SJCRH30 (cell line): ENCODE data around the gene PTPRH. TPM values are rescaled to one million over a fixed set of nuclear protein-coding genes. Genes with fewer than 3 reads are reported as not detected.
"Not testable (repeated sequence)": the region's sequence is repeated elsewhere in the genome, so short reads cannot be mapped to it uniquely, and the experiment has no call there.

Experiments
- DNase-seq, 2 experiments: peaks; one replicate each; pipeline ENCODE4 v3.0.0-alpha.2; 2015 to 2020
- H3K27ac ChIP-seq: fragments of 250-450 bp; sonication (Bioruptor Pico); 2 replicates; pipeline ENCODE4 v1.5.1; 2020; ENCODE audit warnings: mild to moderate bottlenecking, moderate library complexity
- H3K27me3 ChIP-seq: fragments of 250-450 bp; sonication (Bioruptor Pico); 2 replicates; pipeline ENCODE4 v1.5.1; 2020; ENCODE audit warnings: mild to moderate bottlenecking, moderate library complexity
- H3K36me3 ChIP-seq: fragments of 250-450 bp; sonication (Bioruptor Pico); 2 replicates; pipeline ENCODE4 v1.5.1; 2020; ENCODE audit warnings: mild to moderate bottlenecking, moderate library complexity
- H3K4me1 ChIP-seq: fragments of 250-450 bp; sonication (Bioruptor Pico); 2 replicates; pipeline ENCODE4 v1.5.1; 2020; ENCODE audit warnings: mild to moderate bottlenecking, moderate library complexity
- H3K4me3 ChIP-seq: fragments of 250-450 bp; sonication (Bioruptor Pico); 2 replicates; pipeline ENCODE4 v1.5.1; 2020; ENCODE audit warnings: mild to moderate bottlenecking, moderate library complexity
- H3K9me3 ChIP-seq: fragments of 250-450 bp; sonication (Bioruptor Pico); replicated peaks from 2 replicates; pipeline ENCODE4 v1.5.1; 2020; ENCODE audit warnings: mild to moderate bottlenecking, moderate library complexity
- total RNA-seq: library from RNA; depleted of rRNA; stranded (reverse); fragments of >200 nt; shearing (Covaris generic); gene quantifications from 2 replicates; pipeline ENCODE4 v1.2.3, GENCODE V29; 2014

Gene PTPRH
- total RNA-seq, 1 experiment from 2014 or later, result 1.4 TPM

DNA sequence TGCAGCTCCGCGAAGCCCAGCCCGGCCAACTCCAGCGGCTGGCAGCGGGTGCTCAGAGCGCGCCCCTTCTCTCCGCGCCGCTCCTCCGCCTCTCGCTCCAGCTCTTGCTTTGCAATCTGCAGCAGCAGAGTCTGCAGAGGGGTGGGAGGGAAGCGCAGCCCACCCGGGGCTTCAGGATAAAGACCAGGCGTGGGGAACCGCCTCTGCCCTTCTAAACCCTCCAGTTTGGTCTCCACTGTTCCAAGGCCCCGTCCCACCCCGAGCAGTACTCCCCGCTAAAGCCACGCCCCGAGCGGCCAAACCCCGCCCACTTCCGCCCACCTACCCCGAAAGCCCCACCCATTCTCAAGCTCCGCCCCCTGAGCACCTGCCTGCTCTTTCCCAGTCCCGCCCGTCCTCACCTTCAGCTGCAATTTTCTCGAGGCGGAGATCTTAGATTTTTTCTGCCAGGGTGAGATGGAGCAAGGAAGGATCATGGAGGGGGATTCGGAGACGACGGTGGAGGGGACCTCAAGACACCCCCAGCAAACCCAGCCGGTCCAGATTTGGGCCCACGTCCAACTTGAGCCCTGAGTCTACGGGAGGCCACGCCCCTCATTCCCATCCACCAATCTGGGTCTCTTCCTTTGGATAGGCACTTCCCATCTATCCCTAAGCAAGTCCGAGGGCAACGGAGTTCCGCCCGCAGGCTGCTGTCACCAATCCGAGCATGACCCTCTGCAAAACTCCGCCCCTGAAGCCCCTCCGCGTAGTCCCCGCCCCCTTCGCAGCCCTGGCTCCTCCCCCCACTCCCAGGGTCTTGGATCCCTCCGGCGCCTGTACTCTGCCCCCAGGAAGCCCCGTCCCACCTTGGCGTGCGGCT lies 52.9 kb downstream of the PTPRH start:
- no peak overlapping the region for H3K27ac ChIP-seq
- H3K27me3 ChIP-seq, result no peaks in the 10 kb centered on the region
- no peak for DNase-seq

DNA sequence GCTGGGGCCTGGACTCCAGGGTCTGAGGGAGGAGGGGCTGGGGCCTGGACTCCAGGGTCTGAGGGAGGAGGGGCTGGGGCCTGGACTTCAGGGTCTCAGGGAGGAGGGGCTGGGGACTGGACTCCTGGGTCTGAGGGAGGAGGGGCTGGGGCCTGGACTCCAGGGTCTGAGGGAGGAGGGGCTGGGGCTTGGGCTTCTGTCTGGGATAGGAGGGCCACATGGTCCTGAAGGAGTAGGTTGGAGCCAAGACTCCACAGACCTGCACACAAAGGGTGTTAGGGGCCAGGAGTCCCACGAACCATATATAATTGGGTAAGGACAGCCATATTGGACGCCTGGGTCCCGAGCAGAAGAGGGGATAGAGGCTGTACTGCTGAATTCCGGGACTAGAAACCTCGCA lies 53.5 kb downstream of the PTPRH start:
- not testable (repeated sequence) for H3K27me3 ChIP-seq, H3K36me3 ChIP-seq, H3K27ac ChIP-seq, DNase-seq, H3K4me3 ChIP-seq, H3K9me3 ChIP-seq
- H3K4me1 ChIP-seq, result peaks cover 22% of the 10 kb centered on the region

More for the DNA sequence above, 52.9 kb downstream of the PTPRH start:
- Histone ChIP-seq H3K9me3 (no peaks in the 10 kb centered on the region), H3K4me3 (no peak overlapping the region), H3K36me3 (no peaks in the 10 kb centered on the region), H3K4me1 (peaks cover 18% of the 10 kb centered on the region)

DNA sequence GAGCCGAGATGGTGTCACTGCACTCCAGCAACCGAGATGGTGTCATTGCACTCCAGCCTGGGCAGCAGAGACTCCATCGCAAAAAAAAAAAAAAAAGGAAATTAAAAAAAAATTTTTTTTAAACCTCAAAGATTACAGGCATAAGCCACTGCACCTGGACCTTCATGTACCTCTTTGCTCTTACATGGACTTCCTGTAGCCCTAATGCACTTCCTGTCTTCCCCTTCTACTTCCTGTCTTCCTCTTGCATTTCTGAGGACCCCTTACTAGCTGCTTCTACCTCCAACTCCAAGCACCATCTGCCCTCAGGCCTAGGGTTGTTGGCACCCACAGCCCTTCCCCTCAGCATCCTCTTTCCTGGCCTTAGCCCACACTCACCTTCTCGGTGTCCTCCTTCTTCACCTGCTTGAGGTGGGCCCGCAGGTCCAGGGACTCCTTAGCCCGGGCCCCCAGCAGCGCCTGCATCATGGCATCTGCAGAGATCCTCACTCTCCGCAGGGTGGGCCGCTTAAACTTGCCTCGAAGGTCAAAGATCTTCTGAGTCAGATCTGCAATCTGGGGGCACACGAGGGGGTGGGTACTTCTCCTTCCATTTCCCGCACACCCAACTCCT lies 55.5 kb downstream of the PTPRH start:
- no peak for DNase-seq
- Histone ChIP-seq H3K27me3 (no peaks in the 10 kb centered on the region), H3K4me3 (no peak overlapping the region), H3K4me1 (peaks cover 28% of the 10 kb centered on the region), H3K9me3 (no peaks in the 10 kb centered on the region), H3K27ac (no peak overlapping the region), H3K36me3 (no peaks in the 10 kb centered on the region)

DNA sequence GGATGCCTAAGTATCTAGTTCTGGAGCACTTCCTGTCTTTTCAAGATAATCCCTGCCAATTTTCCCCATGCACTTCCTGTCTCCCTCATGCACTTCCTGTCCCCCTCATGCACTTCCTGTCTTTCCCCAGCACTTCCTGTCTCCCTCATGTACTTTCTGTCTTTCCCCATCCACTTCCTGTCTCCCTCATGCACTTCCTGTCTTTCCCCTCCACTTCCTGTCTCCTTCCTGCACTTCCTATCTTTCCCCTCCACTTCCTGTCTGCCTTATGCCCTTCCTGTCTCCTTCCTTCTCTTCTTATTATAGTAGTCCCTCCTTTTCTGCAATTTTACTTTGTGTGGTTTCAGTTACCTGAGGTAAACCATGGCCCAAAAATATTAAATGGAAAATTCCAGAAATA lies 57.3 kb downstream of the PTPRH start:
- DNase-seq, result peak; percentile 45 to 75

DNA sequence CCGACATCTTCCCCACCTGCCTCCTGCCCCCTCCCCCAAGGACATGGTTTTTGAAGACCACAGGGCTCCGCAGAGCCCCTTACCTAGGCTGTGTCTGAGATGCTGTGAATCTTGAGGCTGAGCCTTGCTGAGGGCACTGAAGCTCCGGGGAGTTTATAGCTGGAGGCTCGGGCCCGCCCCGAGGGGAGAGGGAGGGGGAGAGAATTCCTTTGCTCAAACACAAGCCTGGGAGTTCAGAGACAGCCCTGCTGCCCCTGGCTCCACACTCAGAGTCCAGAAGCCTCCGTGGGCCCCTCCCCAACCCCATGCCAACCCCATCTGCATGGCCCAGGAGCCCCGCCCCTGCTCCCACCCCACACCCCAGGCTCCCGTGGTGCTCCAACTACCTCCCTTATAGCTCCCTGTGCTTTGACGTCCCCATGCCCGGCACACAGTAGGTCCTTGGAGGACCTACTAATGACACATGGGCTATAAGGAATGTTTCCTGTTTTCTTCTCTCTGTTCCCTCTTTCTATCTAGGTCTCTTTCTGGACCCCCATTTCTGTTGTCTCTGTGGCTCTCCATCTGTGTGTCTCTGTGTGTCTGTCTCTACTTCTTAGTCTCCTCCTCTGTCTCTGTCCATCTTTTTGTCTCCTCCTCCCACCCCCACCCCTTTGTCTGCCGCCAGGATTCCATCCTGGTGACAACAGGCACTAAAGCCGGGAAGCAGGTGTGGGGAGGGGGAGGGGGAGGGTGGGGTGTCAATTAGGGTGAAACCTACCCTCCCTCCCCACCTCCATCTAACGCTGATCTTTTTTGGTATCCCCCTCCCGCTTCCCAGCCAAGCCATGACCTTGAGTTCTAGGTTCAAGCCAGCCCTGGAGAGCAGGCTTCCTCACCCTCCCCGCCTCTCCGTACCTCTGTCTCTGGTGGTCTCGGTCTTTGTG lies 60.0 kb downstream of the PTPRH start, which contains the start of gene TNNT1:
TSS of gene TNNT1 (minus strand) at position 129 of the 926 bp plus-strand sequence. CDS start 2,049 bp downstream, outside the sequence.
- peaks cover 15% of the 10 kb centered on the region for H3K36me3 ChIP-seq
- H3K27ac ChIP-seq, result peak within 1 kb of the TSS; percentile 88
- peaks cover 24% of the 10 kb centered on the region for H3K4me1 ChIP-seq
- peak within 1 kb of the TSS; percentile 72 for H3K4me3 ChIP-seq
- no peaks in the 10 kb centered on the region for H3K9me3 ChIP-seq
- DNase-seq, result peak; percentile 92 to 93
- H3K27me3 ChIP-seq, result no peaks in the 10 kb centered on the region

More for the DNA sequence above, 57.3 kb downstream of the PTPRH start:
- no peaks in the 10 kb centered on the region for H3K9me3 ChIP-seq
- peaks cover 22% of the 10 kb centered on the region for H3K4me1 ChIP-seq
- no peak overlapping the region; the same call in 1 of the 2 replicates for H3K27ac ChIP-seq
- no peaks in the 10 kb centered on the region for H3K27me3 ChIP-seq
- no peaks in the 10 kb centered on the region for H3K36me3 ChIP-seq
- H3K4me3 ChIP-seq, result no peak overlapping the region

DNA sequence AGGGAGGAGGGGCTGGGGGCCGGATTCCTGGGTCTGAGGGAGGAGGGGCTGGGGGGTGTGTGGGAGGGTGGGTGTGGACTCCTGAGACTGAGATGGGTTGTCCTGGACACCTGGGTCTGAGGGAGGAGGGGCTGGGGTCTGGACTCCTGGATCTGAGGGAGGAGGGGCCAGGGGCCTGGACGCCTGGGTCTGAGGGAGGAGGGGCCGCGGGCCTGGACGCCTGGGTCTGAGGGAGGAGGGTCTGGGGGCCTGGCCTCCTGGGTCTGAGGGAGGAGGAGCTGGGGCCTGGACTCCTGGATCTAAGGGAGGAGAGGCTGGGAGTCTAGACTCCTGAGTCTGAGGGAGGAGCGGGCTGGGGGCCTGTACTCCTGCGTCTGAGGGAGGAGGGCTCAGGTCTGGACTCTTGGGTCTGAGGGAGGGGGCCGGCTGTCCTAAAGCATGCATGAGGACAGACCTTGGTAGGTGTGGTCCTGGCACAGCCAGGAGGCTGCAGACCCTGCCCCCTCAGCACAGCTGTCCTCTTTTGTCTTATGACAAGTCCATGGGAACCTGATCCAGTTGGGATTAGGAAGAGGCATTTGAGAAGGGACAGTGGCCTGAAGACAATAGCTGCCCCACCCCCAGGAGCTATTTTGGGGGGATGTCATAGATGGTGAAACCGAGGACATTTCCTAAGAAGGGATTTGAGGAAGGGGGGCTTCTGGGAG lies 61.6 kb downstream of the PTPRH start:
- H3K9me3 ChIP-seq, result no peaks in the 10 kb centered on the region
- peak; percentile 95 for DNase-seq
- H3K27ac ChIP-seq, result peak overlapping the region; percentile 88
- H3K4me3 ChIP-seq, result peak overlapping the region; percentile 72
- peaks cover 24% of the 10 kb centered on the region for H3K4me1 ChIP-seq
- H3K27me3 ChIP-seq, result no peaks in the 10 kb centered on the region
- peaks cover 25% of the 10 kb centered on the region for H3K36me3 ChIP-seq

DNA sequence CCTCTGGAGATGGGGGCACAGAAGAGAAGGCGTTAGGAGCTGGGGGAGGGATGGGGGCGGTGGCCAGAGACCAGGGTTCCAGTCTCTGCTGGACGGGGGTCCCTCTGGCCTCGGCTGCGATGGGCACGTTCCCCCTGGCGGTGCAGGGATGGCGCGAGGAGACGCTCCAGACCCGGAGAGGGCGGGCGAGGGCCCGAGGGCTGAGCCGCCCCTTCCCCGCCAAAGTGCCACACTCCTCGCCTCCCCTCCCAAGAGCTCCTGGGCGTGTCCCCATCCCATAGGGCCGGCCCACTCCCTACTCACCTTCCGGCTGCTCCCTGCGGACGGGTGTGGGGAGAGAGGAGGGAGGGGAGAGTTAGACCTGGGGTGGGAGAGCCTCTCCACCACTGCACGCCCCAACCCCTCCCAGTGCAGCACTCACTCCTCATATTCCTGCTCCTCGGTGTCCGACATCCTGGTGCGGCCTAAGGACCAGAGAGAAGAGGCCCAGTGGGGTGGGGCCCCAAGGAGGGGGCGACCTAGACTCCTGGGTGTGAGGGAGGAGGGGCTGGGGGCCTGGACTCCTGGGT lies 62.5 kb downstream of the PTPRH start:
- peak overlapping the region; percentile 21; the same call in 1 of the 2 replicates for H3K27ac ChIP-seq
- peaks cover 28% of the 10 kb centered on the region for H3K36me3 ChIP-seq
- H3K27me3 ChIP-seq, result no peaks in the 10 kb centered on the region
- peak; percentile 81 to 82 for DNase-seq
- H3K4me3 ChIP-seq, result peak overlapping the region; percentile 58
- no peaks in the 10 kb centered on the region for H3K9me3 ChIP-seq
- peaks cover 24% of the 10 kb centered on the region for H3K4me1 ChIP-seq

DNA sequence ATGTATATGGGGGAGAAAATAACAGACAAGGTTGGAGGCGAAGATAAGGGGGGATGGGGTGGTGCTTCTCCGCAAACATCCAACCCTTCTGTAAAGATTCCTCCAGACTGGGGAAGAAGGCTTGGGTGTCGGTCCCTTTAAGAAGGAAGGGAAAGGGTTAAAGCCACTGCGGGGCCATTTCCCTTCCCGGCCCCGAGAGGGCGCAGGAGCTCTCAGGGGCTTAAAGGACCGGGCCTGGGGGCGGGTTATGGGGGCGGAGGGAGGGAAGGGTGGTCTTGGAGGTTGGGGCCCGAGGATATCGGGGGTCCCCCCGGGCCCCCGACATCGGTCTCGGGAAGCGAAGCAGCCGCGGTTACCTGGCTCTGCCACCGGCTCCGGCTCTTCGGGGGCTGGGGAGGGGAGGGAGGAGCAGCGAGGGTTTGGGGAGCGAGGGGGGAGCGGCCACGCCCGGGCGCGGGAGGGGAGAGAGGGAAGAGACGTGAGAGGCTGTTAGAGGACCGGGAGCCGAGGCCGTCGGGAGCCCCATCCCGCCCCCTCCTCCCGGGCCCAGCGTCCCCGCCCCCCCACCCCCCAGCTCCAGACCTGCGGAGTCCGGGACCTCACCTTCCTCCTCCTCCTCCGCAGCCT lies 63.1 kb downstream of the PTPRH start:
- Histone ChIP-seq H3K4me1 (peaks cover 19% of the 10 kb centered on the region), H3K27me3 (no peaks in the 10 kb centered on the region), H3K36me3 (peaks cover 31% of the 10 kb centered on the region), H3K4me3 (peak overlapping the region; percentile 58), H3K27ac (no peak overlapping the region; the same call in 1 of the 2 replicates), H3K9me3 (no peaks in the 10 kb centered on the region)
- DNase-seq, result peak; percentile 55 to 63

DNA sequence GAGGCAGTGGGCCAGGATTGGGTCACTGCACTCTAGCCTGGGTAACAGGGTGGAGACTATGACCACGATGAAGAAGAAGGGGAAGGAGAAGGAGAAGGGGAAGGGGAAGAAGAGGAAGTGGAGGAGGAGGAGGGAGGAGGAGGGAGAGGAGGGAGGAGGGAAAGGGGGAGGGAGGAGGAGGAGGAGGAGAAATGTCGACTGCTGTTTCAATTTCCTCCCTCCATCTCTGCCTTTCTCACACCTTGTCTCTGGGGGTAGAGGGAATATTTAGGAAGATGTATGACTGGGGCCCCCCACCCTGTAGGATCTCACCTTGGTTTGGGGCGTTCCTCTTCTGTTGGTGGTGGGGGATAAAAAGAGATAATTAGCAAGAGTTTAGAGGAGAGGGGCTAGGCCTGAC lies 64.1 kb downstream of the PTPRH start:
- no peaks in the 10 kb centered on the region for H3K27me3 ChIP-seq
- no peak overlapping the region for H3K27ac ChIP-seq
- peaks cover 39% of the 10 kb centered on the region for H3K36me3 ChIP-seq
- H3K9me3 ChIP-seq, result no peaks in the 10 kb centered on the region
- H3K4me3 ChIP-seq, result no peak overlapping the region
- DNase-seq, result no peak
- H3K4me1 ChIP-seq, result peaks cover 11% of the 10 kb centered on the region

DNA sequence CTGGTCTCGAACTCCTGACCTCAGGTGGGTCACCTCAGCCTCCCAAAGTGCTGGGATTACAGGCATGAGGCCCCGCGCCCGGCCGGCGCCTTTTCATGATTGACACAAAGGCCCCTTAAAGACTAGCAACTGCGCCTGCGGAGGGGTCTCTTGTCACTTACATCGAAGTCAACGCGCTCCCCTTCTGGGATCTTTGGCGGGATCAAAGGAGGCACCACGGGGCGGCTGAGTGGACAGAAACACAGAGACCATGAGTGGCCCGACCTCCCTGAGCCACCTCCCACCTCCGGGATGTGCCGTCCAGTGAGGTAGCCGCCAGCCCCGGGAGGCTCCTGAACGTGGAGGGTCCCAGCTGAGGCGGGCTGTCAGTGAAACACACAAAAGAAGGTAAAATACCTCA lies 67.6 kb downstream of the PTPRH start:
- Histone ChIP-seq H3K4me3 (no peak overlapping the region), H3K9me3 (no peaks in the 10 kb centered on the region), H3K36me3 (peaks cover 62% of the 10 kb centered on the region), H3K27me3 (no peaks in the 10 kb centered on the region), H3K27ac (no peak overlapping the region), H3K4me1 (0 out of 2 replicates have a peak, but pooled peaks cover 2% of the 10 kb centered on the region)
- no peak for DNase-seq

DNA sequence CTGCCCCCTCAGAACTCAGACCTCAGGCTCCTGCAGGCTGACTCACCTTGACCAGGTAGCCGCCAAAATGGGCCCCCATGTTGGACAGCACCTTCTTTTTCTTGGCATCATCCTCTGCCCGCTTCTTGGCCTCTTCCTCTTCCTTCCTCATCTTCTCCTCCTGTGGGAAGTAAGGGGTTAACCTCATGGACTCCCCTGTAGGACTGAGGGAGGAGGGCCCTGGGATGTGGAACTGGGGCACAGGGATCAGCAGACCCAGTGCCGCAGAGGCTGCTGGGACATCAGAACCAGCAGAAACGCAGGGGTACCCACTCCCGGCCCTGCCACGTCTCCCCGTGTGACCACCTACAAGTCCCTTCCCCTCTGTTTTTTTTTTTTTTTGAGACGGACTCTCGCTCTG lies 71.4 kb downstream of the PTPRH start:
- H3K9me3 ChIP-seq, result no peaks in the 10 kb centered on the region
- H3K36me3 ChIP-seq, result peaks cover 62% of the 10 kb centered on the region
- no peak overlapping the region for H3K4me3 ChIP-seq
- H3K27ac ChIP-seq, result no peak overlapping the region
- H3K4me1 ChIP-seq, result no peaks in the 10 kb centered on the region
- no peak for DNase-seq
- no peaks in the 10 kb centered on the region for H3K27me3 ChIP-seq

DNA sequence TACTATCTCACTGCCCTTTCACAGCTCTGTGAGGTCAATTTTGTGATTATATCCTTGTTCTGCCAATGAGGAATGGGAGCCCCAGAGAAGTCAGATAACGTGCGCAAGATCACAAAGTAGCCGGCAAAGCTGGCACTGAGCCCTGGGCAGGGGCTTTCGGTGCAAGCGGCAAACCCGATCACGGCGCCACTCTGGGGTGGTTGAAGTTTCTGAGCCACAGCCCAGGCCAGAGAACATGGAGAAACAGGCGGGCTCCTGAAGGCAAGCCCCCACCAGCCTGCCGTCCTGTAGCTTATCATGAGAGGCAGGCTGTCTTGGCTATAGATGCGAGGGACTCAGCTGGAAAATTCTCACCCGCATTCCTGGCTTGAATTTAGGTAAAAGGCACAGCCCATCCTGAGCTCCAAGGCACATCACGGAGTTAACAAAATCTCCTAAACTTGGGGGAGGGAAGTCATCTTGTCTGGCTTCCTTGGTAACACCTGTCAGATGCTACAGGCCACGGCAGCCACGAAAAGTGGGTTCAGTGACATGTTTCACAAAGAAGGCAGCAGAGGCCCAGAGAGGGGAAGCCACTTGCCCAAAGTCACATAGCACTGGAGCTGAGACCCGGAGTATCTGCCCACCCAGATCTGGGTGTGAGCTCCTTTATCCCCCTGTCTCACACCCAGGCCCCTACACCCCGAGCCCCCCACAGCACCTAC lies 72.8 kb downstream of the PTPRH start:
- Histone ChIP-seq H3K4me3 (no peak overlapping the region), H3K27ac (no peak overlapping the region), H3K36me3 (peaks cover 63% of the 10 kb centered on the region), H3K27me3 (no peaks in the 10 kb centered on the region), H3K4me1 (no peaks in the 10 kb centered on the region), H3K9me3 (no peaks in the 10 kb centered on the region)
- no peak for DNase-seq

DNA sequence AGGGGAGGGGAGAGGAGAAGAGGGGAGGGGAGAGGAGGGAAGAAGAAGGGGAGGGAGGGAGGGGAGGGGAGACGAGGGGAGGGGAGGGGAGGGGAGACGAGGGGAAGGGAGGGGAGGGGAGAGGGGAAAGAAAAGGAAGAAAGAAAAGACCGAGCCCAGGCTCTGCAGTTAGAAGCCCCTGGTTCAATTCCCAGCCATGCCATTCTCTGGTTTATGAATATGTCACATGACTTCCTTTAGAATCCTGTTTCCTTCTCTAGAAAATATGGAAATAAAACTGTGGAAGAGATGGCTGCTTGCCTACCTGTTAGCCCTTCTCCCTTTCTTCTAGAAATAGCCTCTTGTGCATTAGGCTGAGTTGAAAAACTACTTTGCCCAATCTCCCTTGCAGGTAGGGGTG lies 74.6 kb downstream of the PTPRH start:
- Histone ChIP-seq H3K27me3 (no peaks in the 10 kb centered on the region), H3K36me3 (peaks cover 49% of the 10 kb centered on the region), H3K27ac (no peak overlapping the region), H3K4me3 (no peak overlapping the region), H3K9me3 (no peaks in the 10 kb centered on the region), H3K4me1 (no peaks in the 10 kb centered on the region)
- no peak for DNase-seq
